ENCODE results near the gene PDSS2.
"Not testable (repeated sequence)": the region's sequence is repeated elsewhere in the genome, so short reads cannot be mapped to it uniquely, and the experiment has no call there.

Gene PDSS2

GRCh38 chr6:107125771-107126170 lies 333.6 kb downstream of the PDSS2 start:
- DNase-seq (ENCODE audit: low read depth in 4 of 4, low spot score in 1 of 4) = no peak

- DNase-seq (ENCODE audit: low read depth in 4 of 4, low spot score in 1 of 4) = no peak
These were observed 334.4 kb downstream of the PDSS2 start for GRCh38 chr6:107124934-107125348.

DNA sequence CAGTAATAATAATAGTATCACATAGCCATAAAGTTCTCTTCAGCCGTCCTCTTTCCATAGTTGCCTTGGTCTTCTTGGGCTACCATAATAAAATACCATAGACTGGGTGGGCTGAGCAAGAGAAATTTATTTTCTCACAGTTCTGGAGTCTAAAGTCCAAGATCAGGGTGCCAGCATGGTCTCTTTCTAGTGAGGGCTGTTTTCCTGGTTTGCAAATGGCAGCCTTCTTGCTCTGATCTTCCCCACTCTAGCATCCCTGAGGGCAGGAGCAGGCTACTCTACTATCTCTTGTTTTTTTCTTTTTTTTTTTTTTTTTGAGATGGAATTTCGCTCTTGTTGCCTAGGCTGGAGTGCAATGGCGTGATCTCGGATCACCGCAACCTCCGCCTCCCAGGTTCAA lies 335.9 kb downstream of the PDSS2 start:
- DNase-seq (ENCODE audit: low read depth in 4 of 4, low spot score in 1 of 4) = no peak

GRCh38 chr6:107122748-107123147 lies 336.6 kb downstream of the PDSS2 start:
- no peak for DNase-seq (ENCODE audit: low read depth in 4 of 4, low spot score in 1 of 4)

DNA sequence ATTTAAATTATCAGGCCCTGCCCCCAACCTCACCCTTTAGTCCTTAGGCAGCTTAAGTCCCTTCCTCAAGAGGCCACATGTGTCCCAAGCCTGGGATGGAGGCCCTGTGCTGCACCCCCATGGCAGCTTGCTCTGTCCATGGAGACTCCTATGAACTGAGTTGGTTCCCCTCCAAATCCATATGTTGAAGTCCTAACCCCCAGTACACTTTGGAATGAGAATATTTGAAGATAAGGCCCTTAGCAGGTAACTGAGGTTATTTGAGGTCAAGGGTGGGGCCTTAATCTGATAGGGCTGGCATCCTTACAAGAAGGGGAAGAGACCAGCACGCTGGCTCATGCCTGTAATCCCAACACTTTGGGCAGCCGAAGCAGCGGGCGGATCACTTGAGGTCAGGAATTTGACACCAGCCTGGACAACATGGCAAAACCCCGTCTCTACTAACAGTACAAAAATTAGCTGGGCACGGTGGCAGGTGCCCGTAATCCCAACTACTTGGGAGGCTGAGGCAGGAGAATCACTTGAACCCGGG lies 337.3 kb downstream of the PDSS2 start:
- DNase-seq (ENCODE audit: low read depth in 4 of 4, low spot score in 1 of 4) = no peak

- DNase-seq (ENCODE audit: low read depth in 4 of 4, low spot score in 1 of 4) = no peak
These were observed 338.1 kb downstream of the PDSS2 start for GRCh38 chr6:107121266-107121665.

GRCh38 chr6:107120404-107120803 lies 339.0 kb downstream of the PDSS2 start:
- no peak for DNase-seq (ENCODE audit: low read depth in 4 of 4, low spot score in 1 of 4)

DNA sequence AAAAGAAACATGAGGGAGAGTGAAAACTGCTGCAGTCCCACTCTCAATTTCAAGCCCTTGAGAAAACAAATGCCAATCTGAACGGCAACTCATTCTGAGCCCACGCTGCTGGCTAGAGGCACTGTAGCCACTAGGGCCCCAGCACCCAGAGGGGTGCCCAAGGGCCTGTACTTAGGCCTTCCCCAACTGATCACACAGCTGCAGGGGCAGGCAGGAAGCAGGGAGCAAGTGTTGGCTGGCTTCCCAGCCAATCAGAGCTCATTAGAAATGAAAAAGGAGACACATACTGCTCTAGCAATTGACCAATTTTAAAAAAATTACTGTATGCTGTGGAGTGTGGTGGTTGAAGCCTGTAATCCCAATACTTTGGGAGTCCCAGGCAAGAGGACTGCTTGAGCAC lies 340.4 kb downstream of the PDSS2 start:
- no peak for DNase-seq (ENCODE audit: low read depth in 4 of 4, low spot score in 1 of 4)

- not testable (repeated sequence) for DNase-seq (ENCODE audit: low read depth in 4 of 4, low spot score in 1 of 4)
These were observed 340.8 kb downstream of the PDSS2 start for GRCh38 chr6:107118540-107118939.

- no peak for DNase-seq (ENCODE audit: low read depth in 4 of 4, low spot score in 1 of 4)
These were observed 342.4 kb downstream of the PDSS2 start for GRCh38 chr6:107116931-107117330.

GRCh38 chr6:107116328-107116892 lies 343.0 kb downstream of the PDSS2 start:
- DNase-seq (ENCODE audit: low read depth in 4 of 4, low spot score in 1 of 4) = peak in 1 of 4 experiments; percentile 7

GRCh38 chr6:107115695-107116327 lies 343.6 kb downstream of the PDSS2 start:
- peak in 3 of 4 experiments; percentile 12 to 29 (median 14) for DNase-seq (ENCODE audit: low read depth in 4 of 4, low spot score in 1 of 4)

DNA sequence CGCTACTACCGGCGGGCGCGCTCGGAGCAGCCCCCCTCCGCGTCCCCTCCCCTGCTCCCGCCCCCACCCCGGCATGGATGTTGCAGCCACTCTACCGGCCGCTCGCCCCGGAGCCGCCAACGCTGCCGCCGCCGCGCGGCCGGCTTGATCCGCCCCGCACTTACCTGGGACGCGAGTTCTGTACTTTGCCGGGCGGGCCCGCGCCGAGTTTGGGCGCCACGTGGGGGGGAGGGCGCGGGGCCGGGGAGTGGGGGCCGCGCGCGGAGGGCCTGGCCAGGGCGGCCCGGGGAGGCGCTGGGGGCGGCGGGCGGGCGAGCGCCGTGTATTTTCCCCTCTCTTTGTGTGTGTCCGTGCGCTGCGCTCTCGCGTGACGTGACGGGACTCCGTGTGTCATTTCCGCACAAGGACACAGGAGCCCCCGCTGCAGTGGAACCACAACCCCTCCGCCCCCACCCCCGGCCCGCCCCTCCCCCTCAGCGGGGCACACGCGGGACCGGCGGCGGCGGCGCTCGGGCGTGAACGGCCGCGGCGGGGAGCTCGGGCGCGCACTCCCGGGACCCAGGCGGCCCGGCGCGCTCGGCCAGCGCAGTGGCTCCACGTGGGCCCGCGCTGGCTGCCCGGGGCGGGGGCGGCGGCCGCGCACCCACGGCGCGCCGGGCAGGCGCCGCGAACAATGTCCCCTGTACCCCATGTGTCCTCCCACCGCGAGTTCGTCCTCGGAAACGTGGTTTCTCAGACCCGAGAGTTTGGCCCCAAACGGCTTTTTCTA lies 344.3 kb downstream of the PDSS2 start, which contains the start of gene BEND3:
BEND3 (minus strand) TSS at position 590 of the 769 bp plus-strand sequence. CDS start 16,230 bp downstream, outside the sequence.
- DNase-seq (ENCODE audit: low read depth in 4 of 4, low spot score in 1 of 4) = peak in 2 of 4 experiments; percentile 8 to 27

GRCh38 chr6:107114213-107114925 lies 345.0 kb downstream of the PDSS2 start:
- peak; percentile 46 to 67 (median 54) for DNase-seq (ENCODE audit: low read depth in 4 of 4, low spot score in 1 of 4)

DNA sequence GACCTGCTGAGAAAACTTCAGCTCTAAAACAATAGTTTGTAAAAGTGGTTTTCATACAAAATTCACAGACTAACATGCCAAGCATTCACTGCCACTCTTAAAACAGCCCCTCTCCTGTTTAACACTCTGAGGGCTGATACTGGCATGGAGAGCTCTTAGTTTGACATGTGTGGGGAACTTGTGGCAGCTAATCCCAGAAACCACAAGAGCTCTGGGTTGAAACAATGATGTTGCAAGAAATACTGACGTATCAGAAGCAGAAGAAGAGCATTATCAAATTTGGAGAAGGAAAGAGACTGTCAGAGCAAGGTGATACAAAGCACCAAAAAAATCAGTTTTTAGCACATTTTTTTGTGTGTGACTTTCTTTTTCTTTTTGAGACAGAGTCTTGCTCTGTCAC lies 349.2 kb downstream of the PDSS2 start:
- DNase-seq (ENCODE audit: low read depth in 4 of 4, low spot score in 1 of 4) = no peak

GRCh38 chr6:107108201-107108890 lies 351.0 kb downstream of the PDSS2 start:
- DNase-seq (ENCODE audit: low read depth in 4 of 4, low spot score in 1 of 4) = no peak

DNA sequence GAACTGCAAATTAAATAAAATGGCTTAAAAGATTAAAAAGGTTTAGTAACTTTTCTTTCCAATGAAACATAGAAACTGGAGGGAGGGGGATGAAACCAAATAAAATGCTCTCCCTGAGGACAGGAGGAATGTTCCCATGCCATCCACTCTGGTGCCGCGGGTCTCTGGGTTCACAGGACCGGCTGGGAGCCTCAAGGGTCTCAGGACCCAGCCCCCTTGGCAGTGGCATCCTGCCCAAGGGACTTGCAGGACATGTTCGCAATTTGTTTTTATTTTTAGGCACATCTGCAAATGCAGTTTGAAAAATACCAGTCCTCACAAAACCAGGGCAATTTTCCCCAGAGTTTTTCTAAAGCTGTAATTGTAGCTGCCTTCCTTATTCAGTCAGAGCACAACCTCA lies 351.6 kb downstream of the PDSS2 start:
- DNase-seq (ENCODE audit: low read depth in 4 of 4, low spot score in 1 of 4) = no peak

- DNase-seq (ENCODE audit: low read depth in 4 of 4, low spot score in 1 of 4) = no peak
These were observed 353.2 kb downstream of the PDSS2 start for GRCh38 chr6:107106165-107106564.

DNA sequence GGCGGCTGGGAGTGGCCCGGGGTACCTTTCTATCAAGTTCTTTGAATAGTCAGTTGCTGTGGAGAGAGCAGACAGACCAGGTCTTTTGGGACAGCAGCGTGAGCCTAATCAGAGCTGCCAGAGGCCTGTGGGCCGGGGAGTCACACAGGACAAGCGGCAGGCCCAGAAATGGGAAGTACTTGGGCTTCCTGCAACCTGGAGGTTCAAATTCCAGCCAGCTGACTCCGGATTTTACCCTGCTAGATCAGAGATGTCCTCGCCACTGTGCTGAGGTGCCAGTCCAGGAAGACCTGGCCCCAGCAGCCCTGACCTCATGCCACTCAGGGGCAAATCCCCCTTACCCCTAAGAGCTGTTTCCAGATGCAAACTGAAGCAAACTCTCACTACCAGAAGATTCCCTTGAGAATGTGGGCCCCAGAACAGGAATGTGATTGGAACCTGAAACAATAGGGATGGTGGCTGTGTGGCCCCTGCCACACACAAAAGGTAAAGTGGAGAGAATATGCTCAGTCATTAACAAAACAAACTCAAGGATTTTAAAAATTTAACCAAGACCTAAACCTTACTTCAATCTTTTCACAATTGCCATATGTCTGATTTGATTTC lies 353.8 kb downstream of the PDSS2 start:
- no peak for DNase-seq (ENCODE audit: low read depth in 4 of 4, low spot score in 1 of 4)

DNA sequence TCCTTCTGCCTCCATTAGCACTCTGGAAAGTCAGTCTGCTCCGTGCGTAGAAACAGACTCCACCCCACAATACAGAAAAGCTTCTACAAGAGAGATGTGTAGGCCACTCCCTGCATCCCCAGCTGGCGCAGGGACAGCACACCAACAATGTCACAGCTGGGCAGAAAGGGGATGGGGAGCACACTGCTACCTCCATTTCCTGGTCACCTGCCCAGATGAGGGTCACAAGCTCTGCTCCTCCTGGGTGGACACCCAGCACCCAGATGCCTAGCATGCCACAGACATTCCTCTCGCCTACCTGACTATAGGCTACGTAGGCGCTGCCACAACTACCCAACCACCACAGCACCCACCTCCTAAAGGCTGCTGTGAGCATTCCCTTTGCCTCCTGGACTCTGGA lies 356.3 kb downstream of the PDSS2 start:
- DNase-seq (ENCODE audit: low read depth in 4 of 4, low spot score in 1 of 4) = no peak
